ENCODE data around the gene RAD23B. TPM values are rescaled to one million over a fixed set of nuclear protein-coding genes. Genes with fewer than 3 reads are reported as not detected.

Gene RAD23B
- total and polyA plus RNA-seq, 2 of the 13 experiments (the other 11 are each of a cell fraction or from before 2014, with no cell fraction given): 133 to 156 TPM

- TF ChIP-seq ZSCAN5A (CRISPR knock-in tag; IDR thresholded peaks at IDR 0.05; ENCODE audit: borderline replicate concordance) (no peak), ETV5 (CRISPR knock-in tag; IDR thresholded peaks at IDR 0.05; ENCODE audit: borderline replicate concordance) (0 out of 2 replicates have a peak, but pooled peaks have one; percentile 29), ZFP36L1 (CRISPR knock-in tag; IDR thresholded peaks at IDR 0.05) (no peak), ZFX (CRISPR knock-in tag; IDR thresholded peaks at IDR 0.05; ENCODE audit: low read depth) (0 out of 2 replicates have a peak, but pooled peaks have one; percentile 46), MIER3 (CRISPR knock-in tag; IDR thresholded peaks at IDR 0.05; ENCODE audit: borderline replicate concordance) (0 out of 2 replicates have a peak, but pooled peaks have one; percentile 30), ZNF256 (CRISPR knock-in tag; conservative IDR thresholded peaks at IDR 0.05) (no peak), ZNF724P (CRISPR knock-in tag; IDR thresholded peaks at IDR 0.05; ENCODE audit: borderline replicate concordance) (no peak), CENPX (CRISPR knock-in tag; IDR thresholded peaks at IDR 0.05) (no peak), CCAR2 (optimal IDR thresholded peaks at IDR 0.05; ENCODE audit: low read depth, low read length) (no peak), REL (CRISPR knock-in tag; conservative IDR thresholded peaks at IDR 0.05) (no peak), ETS1 (CRISPR knock-in tag; IDR thresholded peaks at IDR 0.05) (no peak), HOXA5 (CRISPR knock-in tag; IDR thresholded peaks at IDR 0.05) (no peak), ZNF629 (CRISPR knock-in tag; conservative IDR thresholded peaks at IDR 0.05) (no peak), ESRRA (CRISPR knock-in tag; IDR thresholded peaks at IDR 0.05; ENCODE audit: low read depth) (0 out of 2 replicates have a peak, but pooled peaks have one; percentile 39), ATF4 (CRISPR knock-in tag; IDR thresholded peaks at IDR 0.05) (no peak), AHR (CRISPR knock-in tag; IDR thresholded peaks at IDR 0.05) (no peak), ZNF782 (CRISPR knock-in tag; IDR thresholded peaks at IDR 0.05; ENCODE audit: borderline replicate concordance) (no peak), MAFK (conservative IDR thresholded peaks at IDR 0.05 in 1 of 2, IDR thresholded peaks at IDR 0.05 in 1 of 2; ENCODE audit: low read length in 2 of 2) (no peak), TGIF2 (CRISPR knock-in tag; IDR thresholded peaks at IDR 0.05) (no peak), ZNF101 (CRISPR knock-in tag; IDR thresholded peaks at IDR 0.05; ENCODE audit: borderline replicate concordance, low read depth) (no peak)
- TF ChIP-seq, protein P1, sequence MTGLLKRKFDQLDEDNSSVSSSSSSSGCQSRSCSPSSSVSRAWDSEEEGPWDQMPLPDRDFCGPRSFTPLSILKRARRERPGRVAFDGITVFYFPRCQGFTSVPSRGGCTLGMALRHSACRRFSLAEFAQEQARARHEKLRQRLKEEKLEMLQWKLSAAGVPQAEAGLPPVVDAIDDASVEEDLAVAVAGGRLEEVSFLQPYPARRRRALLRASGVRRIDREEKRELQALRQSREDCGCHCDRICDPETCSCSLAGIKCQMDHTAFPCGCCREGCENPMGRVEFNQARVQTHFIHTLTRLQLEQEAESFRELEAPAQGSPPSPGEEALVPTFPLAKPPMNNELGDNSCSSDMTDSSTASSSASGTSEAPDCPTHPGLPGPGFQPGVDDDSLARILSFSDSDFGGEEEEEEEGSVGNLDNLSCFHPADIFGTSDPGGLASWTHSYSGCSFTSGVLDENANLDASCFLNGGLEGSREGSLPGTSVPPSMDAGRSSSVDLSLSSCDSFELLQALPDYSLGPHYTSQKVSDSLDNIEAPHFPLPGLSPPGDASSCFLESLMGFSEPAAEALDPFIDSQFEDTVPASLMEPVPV (CRISPR knock-in tag; IDR thresholded peaks at IDR 0.05): 0 out of 2 replicates have a peak, but pooled peaks have one; percentile 58
- TF ChIP-seq, protein P2, sequence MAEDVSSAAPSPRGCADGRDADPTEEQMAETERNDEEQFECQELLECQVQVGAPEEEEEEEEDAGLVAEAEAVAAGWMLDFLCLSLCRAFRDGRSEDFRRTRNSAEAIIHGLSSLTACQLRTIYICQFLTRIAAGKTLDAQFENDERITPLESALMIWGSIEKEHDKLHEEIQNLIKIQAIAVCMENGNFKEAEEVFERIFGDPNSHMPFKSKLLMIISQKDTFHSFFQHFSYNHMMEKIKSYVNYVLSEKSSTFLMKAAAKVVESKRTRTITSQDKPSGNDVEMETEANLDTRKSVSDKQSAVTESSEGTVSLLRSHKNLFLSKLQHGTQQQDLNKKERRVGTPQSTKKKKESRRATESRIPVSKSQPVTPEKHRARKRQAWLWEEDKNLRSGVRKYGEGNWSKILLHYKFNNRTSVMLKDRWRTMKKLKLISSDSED (CRISPR knock-in tag; IDR thresholded peaks at IDR 0.05): no peak
Observed at GRCh38 chr9:107340920-107341632, 58.0 kb downstream of the RAD23B start (continued).

Measured in HepG2 (cell line).